Measurements from ENCODE around the gene MFGE8.

- no peak for TF ChIP-seq CTCF (IDR thresholded peaks at IDR 0.05; ENCODE audit: insufficient read depth, low read length)
- TF ChIP-seq SPI1 (IDR thresholded peaks at IDR 0.05; ENCODE audit: borderline replicate concordance, low read depth) = no peak
- no peak for TF ChIP-seq GABPA (IDR thresholded peaks at IDR 0.05; ENCODE audit: low read depth)
- no peak for TF ChIP-seq POLR2AphosphoS5 (IDR thresholded peaks at IDR 0.05; ENCODE audit: low read depth)
These were observed 63.7 kb downstream of the MFGE8 start for GRCh38 chr15:88849376-88850072.

All from HL-60 (cell line).